ENCODE results near the gene DRAXIN.

Gene DRAXIN

DNA sequence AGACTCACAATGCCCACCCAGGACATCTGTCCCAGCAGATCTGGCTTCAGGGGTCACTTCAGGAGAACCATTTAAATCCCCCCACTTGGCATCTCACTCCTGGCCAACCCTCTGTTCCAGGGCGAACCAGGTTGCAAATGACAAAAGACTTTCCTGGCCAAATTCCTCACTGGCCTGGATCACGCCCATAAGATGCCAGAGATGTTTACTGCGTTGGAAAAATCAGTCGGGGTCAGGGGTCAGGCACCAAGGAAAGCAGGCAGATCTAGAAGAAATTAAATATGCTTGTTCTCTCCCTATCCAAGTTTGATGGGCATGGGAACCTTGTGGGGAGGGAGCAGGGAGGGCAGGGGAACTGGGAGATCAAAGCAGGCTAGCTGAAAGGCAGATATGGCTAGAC lies 29.8 kb downstream of the DRAXIN start:
- TF ChIP-seq, protein P1, sequence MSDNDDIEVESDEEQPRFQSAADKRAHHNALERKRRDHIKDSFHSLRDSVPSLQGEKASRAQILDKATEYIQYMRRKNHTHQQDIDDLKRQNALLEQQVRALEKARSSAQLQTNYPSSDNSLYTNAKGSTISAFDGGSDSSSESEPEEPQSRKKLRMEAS (IDR thresholded peaks at IDR 0.05): no peak
- TF ChIP-seq CREB1 (IDR thresholded peaks at IDR 0.05; ENCODE audit: low read depth) (no peak), CEBPB (IDR thresholded peaks at IDR 0.05) (no peak), TCF12 (IDR thresholded peaks at IDR 0.05; ENCODE audit: low read depth) (no peak), NFIC (IDR thresholded peaks at IDR 0.05) (no peak), EGR1 (IDR thresholded peaks at IDR 0.05) (no peak), YY1 (IDR thresholded peaks at IDR 0.05; ENCODE audit: low read depth) (no peak), RAD21 (IDR thresholded peaks at IDR 0.05; ENCODE audit: low read depth) (no peak), FOXM1 (IDR thresholded peaks at IDR 0.05; ENCODE audit: borderline replicate concordance, low read depth) (no peak), TAF1 (IDR thresholded peaks at IDR 0.05; ENCODE audit: low read depth) (no peak), EP300 (IDR thresholded peaks at IDR 0.05; ENCODE audit: borderline replicate concordance) (no peak), ZBTB7A (IDR thresholded peaks at IDR 0.05; ENCODE audit: low read depth) (no peak)
- TF ChIP-seq, protein P2, sequence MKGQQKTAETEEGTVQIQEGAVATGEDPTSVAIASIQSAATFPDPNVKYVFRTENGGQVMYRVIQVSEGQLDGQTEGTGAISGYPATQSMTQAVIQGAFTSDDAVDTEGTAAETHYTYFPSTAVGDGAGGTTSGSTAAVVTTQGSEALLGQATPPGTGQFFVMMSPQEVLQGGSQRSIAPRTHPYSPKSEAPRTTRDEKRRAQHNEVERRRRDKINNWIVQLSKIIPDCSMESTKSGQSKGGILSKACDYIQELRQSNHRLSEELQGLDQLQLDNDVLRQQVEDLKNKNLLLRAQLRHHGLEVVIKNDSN (IDR thresholded peaks at IDR 0.05): no peak

DNA sequence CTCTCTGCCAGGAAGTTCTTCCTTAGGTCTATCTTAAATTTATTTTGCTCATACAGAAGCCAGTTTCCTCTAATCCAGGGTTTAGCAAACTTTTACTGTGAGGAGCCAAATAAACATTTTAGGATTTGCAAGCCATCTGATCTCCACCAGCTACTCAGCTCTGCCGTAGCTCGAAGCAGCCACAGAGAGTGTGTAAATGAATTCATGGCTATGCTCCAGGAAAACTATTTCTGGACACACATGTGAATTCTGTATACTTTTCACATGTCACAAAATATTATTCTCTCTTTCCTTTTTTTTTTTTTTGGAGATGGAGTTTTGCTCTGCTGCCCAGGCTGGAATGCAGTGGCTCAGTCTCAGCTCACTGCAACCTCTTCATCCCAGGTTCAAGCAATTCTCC lies 31.0 kb downstream of the DRAXIN start:
- TF ChIP-seq CEBPB (IDR thresholded peaks at IDR 0.05) (no peak), NFIC (IDR thresholded peaks at IDR 0.05) (no peak), RAD21 (IDR thresholded peaks at IDR 0.05; ENCODE audit: low read depth) (no peak), CREB1 (IDR thresholded peaks at IDR 0.05; ENCODE audit: low read depth) (no peak), YY1 (IDR thresholded peaks at IDR 0.05; ENCODE audit: low read depth) (no peak), ZBTB7A (IDR thresholded peaks at IDR 0.05; ENCODE audit: low read depth) (no peak), EGR1 (IDR thresholded peaks at IDR 0.05) (no peak), TAF1 (IDR thresholded peaks at IDR 0.05; ENCODE audit: low read depth) (no peak), FOXM1 (IDR thresholded peaks at IDR 0.05; ENCODE audit: borderline replicate concordance, low read depth) (no peak), EP300 (IDR thresholded peaks at IDR 0.05; ENCODE audit: borderline replicate concordance) (no peak), TCF12 (IDR thresholded peaks at IDR 0.05; ENCODE audit: low read depth) (no peak), TEAD4 (IDR thresholded peaks at IDR 0.05) (no peak)
- TF ChIP-seq, protein P1 (IDR thresholded peaks at IDR 0.05): no peak
- TF ChIP-seq, protein P2 (IDR thresholded peaks at IDR 0.05): no peak
- TF ChIP-seq, protein P3, sequence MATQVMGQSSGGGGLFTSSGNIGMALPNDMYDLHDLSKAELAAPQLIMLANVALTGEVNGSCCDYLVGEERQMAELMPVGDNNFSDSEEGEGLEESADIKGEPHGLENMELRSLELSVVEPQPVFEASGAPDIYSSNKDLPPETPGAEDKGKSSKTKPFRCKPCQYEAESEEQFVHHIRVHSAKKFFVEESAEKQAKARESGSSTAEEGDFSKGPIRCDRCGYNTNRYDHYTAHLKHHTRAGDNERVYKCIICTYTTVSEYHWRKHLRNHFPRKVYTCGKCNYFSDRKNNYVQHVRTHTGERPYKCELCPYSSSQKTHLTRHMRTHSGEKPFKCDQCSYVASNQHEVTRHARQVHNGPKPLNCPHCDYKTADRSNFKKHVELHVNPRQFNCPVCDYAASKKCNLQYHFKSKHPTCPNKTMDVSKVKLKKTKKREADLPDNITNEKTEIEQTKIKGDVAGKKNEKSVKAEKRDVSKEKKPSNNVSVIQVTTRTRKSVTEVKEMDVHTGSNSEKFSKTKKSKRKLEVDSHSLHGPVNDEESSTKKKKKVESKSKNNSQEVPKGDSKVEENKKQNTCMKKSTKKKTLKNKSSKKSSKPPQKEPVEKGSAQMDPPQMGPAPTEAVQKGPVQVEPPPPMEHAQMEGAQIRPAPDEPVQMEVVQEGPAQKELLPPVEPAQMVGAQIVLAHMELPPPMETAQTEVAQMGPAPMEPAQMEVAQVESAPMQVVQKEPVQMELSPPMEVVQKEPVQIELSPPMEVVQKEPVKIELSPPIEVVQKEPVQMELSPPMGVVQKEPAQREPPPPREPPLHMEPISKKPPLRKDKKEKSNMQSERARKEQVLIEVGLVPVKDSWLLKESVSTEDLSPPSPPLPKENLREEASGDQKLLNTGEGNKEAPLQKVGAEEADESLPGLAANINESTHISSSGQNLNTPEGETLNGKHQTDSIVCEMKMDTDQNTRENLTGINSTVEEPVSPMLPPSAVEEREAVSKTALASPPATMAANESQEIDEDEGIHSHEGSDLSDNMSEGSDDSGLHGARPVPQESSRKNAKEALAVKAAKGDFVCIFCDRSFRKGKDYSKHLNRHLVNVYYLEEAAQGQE (IDR thresholded peaks at IDR 0.05; ENCODE audit: low read depth): no peak

DNA sequence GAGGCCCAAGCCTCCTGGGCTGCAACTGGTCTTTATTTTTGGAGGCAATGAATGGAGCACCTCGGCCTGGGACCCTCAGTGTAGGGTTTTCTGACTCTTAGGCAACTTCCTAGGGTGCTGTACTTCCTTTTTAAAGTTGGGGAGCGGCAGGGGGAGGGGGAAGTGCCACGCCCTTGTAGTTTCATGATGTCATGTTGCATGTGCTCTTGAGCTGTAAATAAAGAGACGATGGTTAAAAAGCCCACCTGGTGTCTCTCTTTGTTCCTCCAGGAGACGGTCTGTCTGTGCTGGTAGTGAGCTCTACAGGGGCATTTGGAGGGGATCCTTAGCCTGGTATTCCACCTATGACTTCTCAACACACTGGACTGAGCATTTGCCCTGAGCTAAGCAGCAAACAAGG lies 34.1 kb downstream of the DRAXIN start:
- TF ChIP-seq TAF1 (IDR thresholded peaks at IDR 0.05; ENCODE audit: low read depth) (no peak), NFIC (IDR thresholded peaks at IDR 0.05) (no peak), TCF12 (IDR thresholded peaks at IDR 0.05; ENCODE audit: low read depth) (no peak), CEBPB (IDR thresholded peaks at IDR 0.05) (no peak)
- TF ChIP-seq, protein P2 (IDR thresholded peaks at IDR 0.05): no peak
- TF ChIP-seq, protein P3 (IDR thresholded peaks at IDR 0.05; ENCODE audit: low read depth): no peak

DNA sequence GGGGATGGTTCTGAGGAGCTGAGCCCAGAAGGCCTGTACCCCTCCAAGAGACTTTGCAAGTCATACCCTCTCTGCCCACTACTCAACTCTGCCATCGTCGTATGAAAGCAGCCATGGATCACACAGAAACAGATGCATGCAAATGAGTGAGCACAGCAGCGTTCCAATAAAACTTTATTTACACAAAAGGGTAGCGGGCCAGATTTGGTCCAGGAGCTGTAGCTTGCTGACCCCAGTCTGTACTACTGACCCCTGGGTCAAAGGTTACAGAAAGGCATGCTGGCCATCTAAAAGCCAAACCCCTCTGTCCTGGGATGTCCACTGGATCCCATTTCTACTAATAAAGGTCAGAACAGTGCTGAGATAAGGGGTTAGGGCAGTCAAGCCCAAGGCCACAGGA lies 35.6 kb downstream of the DRAXIN start:
- TF ChIP-seq NFIC (IDR thresholded peaks at IDR 0.05): no peak
- TF ChIP-seq EP300 (IDR thresholded peaks at IDR 0.05; ENCODE audit: borderline replicate concordance): no peak
- TF ChIP-seq, protein P3 (IDR thresholded peaks at IDR 0.05; ENCODE audit: low read depth): no peak
- TF ChIP-seq, protein P2 (IDR thresholded peaks at IDR 0.05): no peak
- no peak for TF ChIP-seq EGR1 (IDR thresholded peaks at IDR 0.05)
- TF ChIP-seq TAF1 (IDR thresholded peaks at IDR 0.05; ENCODE audit: low read depth): no peak
- TF ChIP-seq, protein P1 (IDR thresholded peaks at IDR 0.05): no peak
- TF ChIP-seq YY1 (IDR thresholded peaks at IDR 0.05; ENCODE audit: low read depth): no peak
- no peak for TF ChIP-seq TEAD4 (IDR thresholded peaks at IDR 0.05)
- no peak for TF ChIP-seq ZBTB7A (IDR thresholded peaks at IDR 0.05; ENCODE audit: low read depth)
- no peak for TF ChIP-seq CREB1 (IDR thresholded peaks at IDR 0.05; ENCODE audit: low read depth)
- TF ChIP-seq RAD21 (IDR thresholded peaks at IDR 0.05; ENCODE audit: low read depth): no peak
- TF ChIP-seq CEBPB (IDR thresholded peaks at IDR 0.05): no peak
- TF ChIP-seq TCF12 (IDR thresholded peaks at IDR 0.05; ENCODE audit: low read depth): no peak
- no peak for TF ChIP-seq FOXM1 (IDR thresholded peaks at IDR 0.05; ENCODE audit: borderline replicate concordance, low read depth)

Data from Ishikawa (cell line).